Hepatocyte (in vitro differentiated cells): ENCODE results near the gene LINC01488.

Experiments used
- CTCF ChIP-seq: fragments of 200-600 bp; sonication (generic); IDR thresholded peaks from 2 replicates; pipeline ENCODE4 v1.5.1; 2016; ENCODE audit warnings: antibody characterized with exemption, mild to moderate bottlenecking; ENCODE audit not compliant: poor library complexity
- EZH2 ChIP-seq: fragments of 200-600 bp; sonication (generic); IDR thresholded peaks from 2 replicates; pipeline ENCODE4 v1.6.1; 2016; ENCODE audit warnings: antibody characterized with exemption, mild to moderate bottlenecking, borderline replicate concordance
- EZH2phosphoT487 ChIP-seq: fragments of 200-600 bp; sonication (generic); IDR thresholded peaks from one replicate; pipeline ENCODE4 v1.6.1; 2018; ENCODE audit warnings: antibody characterized with exemption, mild to moderate bottlenecking, low read depth, moderate library complexity; ENCODE audit not compliant: unreplicated experiment, severe bottlenecking

- TF ChIP-seq CTCF (no peak), EZH2 (no peak), EZH2phosphoT487 (no peak)
Measured at GRCh38 chr11:69521457-69521856, 40.0 kb downstream of the LINC01488 start.
